Parathyroid adenoma (tissue), 2 donors: ENCODE measurements around the gene OR2AT4.

ENCODE experiments used
- H2AFZ ChIP-seq: fragments of 300-600 bp; sonication (generic); one replicate; pipeline ENCODE4 v1.7.0; 2017; ENCODE audit warnings: antibody characterized with exemption, mild to moderate bottlenecking
- H3K27ac ChIP-seq: fragments of 300-600 bp; sonication (generic); one replicate; pipeline ENCODE4 v1.7.0; 2017
- H3K27me3 ChIP-seq: fragments of 300-600 bp; sonication (generic); one replicate; pipeline ENCODE4 v1.7.0; 2017; ENCODE audit warnings: low read length; ENCODE audit not compliant: control insufficient read depth, insufficient read depth
- H3K36me3 ChIP-seq: fragments of 300-600 bp; sonication (generic); one replicate; pipeline ENCODE4 v1.7.0; 2017; ENCODE audit warnings: low read length; ENCODE audit not compliant: control insufficient read depth, insufficient read depth
- H3K4me1 ChIP-seq: fragments of 300-600 bp; sonication (generic); one replicate; pipeline ENCODE4 v1.7.0; 2017; ENCODE audit warnings: control low read depth
- H3K4me2 ChIP-seq: fragments of 300-600 bp; sonication (generic); one replicate; pipeline ENCODE4 v1.7.0; 2017; ENCODE audit warnings: low read length
- H3K4me3 ChIP-seq: fragments of 300-600 bp; sonication (generic); one replicate; pipeline ENCODE4 v1.7.0; 2017; ENCODE audit warnings: low read depth, low read length
- H3K79me2 ChIP-seq: fragments of 300-600 bp; sonication (generic); one replicate; pipeline ENCODE4 v1.7.0; 2017; ENCODE audit warnings: control low read depth
- H3K9ac ChIP-seq: fragments of 300-600 bp; sonication (generic); one replicate; pipeline ENCODE4 v1.7.0; 2017; ENCODE audit warnings: mild to moderate bottlenecking
- H3K9me3 ChIP-seq: fragments of 300-600 bp; sonication (generic); one replicate; pipeline ENCODE4 v1.7.0; 2017; ENCODE audit warnings: low read length; ENCODE audit not compliant: control insufficient read depth
- TF ChIP-seq, protein P1 (sequence below): fragments of 300-600 bp; sonication (generic); IDR thresholded peaks from one replicate; pipeline ENCODE4 v1.7.0; 2017; ENCODE audit warnings: antibody characterized with exemption, mild to moderate bottlenecking
- donor health status: primary hyperparathyroidism.

OR2AT4 gene

DNA sequence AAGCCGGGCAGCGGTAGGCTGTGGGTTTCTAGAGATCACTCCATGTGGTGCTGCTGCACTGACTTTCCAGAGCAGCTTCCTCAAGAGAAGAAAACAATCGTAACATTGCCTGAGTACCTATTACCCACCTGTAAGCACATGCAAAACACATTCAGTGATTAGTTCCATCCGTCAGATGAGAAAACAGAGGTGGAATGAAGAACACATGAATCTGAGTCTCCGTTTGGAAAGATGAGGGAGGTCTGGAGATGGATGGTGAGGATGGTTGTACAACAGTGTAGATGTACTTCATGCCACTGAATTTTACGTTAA is 46.7 kb upstream of the OR2AT4 start:
- Histone ChIP-seq H3K27ac (no peak overlapping the region), H3K36me3 (no peaks in the 10 kb centered on the region), H3K27me3 (no peaks in the 10 kb centered on the region), H3K4me1 (no peaks in the 10 kb centered on the region), H2AFZ (no peak overlapping the region), H3K79me2 (no peaks in the 10 kb centered on the region), H3K9me3 (no peaks in the 10 kb centered on the region), H3K4me2 (no peak overlapping the region), H3K4me3 (no peak overlapping the region), H3K9ac (no peak overlapping the region)
- TF ChIP-seq, protein P1, sequence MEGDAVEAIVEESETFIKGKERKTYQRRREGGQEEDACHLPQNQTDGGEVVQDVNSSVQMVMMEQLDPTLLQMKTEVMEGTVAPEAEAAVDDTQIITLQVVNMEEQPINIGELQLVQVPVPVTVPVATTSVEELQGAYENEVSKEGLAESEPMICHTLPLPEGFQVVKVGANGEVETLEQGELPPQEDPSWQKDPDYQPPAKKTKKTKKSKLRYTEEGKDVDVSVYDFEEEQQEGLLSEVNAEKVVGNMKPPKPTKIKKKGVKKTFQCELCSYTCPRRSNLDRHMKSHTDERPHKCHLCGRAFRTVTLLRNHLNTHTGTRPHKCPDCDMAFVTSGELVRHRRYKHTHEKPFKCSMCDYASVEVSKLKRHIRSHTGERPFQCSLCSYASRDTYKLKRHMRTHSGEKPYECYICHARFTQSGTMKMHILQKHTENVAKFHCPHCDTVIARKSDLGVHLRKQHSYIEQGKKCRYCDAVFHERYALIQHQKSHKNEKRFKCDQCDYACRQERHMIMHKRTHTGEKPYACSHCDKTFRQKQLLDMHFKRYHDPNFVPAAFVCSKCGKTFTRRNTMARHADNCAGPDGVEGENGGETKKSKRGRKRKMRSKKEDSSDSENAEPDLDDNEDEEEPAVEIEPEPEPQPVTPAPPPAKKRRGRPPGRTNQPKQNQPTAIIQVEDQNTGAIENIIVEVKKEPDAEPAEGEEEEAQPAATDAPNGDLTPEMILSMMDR: no peak

DNA sequence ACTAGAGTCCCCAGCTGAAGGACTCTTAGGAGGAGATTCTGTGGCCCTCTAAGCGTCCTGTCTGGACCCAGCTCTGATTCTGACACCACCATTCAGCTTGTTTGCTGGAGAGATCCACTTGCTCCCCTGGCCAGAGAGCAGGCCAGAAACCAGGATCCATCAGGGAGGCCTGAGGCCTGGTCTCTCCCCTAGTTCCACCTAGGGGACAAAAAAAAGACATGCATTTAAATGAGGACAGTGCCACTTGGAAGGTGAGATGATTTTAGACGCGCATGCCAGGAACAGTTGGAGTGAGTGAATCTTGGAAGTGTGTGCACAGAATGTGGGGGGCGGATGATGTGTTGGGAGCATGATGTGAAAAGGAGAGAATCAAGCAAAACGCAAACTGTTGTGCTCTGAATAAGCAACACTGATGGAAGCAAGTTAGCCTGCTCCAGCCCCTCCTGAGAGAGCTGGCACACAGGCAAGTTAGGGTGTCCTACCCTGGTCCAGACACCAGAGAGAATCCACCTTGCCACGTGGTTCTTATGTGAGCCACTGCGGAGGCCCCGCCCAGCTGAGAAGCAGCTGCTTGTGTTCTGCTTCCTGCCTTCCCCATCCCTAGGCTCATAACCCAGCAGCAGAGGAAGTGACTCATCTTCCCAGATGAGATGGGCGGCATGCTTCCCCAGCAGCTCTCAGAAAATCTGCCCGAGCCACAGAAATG is 46.2 kb upstream of the OR2AT4 start:
- Histone ChIP-seq H3K79me2 (no peaks in the 10 kb centered on the region), H3K27ac (no peak overlapping the region), H3K4me3 (no peak overlapping the region), H3K27me3 (no peaks in the 10 kb centered on the region), H3K4me2 (no peak overlapping the region), H2AFZ (no peak overlapping the region), H3K9ac (no peak overlapping the region), H3K36me3 (no peaks in the 10 kb centered on the region), H3K9me3 (no peaks in the 10 kb centered on the region), H3K4me1 (no peaks in the 10 kb centered on the region)
- TF ChIP-seq, protein P1: no peak

DNA sequence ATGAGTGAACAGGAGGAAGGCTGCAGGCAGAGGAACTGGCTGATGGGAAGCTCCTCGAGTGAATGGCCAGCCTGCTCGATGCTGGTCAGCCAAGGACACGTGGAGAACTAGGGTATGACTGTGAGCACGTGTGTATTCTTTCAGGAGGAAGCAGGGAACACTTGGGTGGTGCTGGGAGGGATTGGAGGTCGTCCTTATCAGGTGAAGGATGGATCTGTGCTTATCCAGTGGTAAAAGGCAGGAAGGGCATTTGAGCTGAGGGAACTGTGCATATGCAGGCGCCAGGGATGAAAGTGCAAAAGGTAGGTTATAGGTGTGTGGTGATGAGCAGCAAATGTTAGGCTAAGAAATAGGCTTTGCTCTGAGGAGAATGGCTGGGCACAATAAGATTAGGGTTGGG is 44.5 kb upstream of the OR2AT4 start:
- H2AFZ ChIP-seq: no peak overlapping the region
- no peak overlapping the region for H3K27ac ChIP-seq
- no peak overlapping the region for H3K4me3 ChIP-seq
- H3K9ac ChIP-seq: no peak overlapping the region
- no peaks in the 10 kb centered on the region for H3K27me3 ChIP-seq
- H3K4me1 ChIP-seq: no peaks in the 10 kb centered on the region
- TF ChIP-seq, protein P1: no peak
- no peaks in the 10 kb centered on the region for H3K36me3 ChIP-seq
- no peaks in the 10 kb centered on the region for H3K79me2 ChIP-seq
- H3K9me3 ChIP-seq: no peaks in the 10 kb centered on the region
- no peak overlapping the region for H3K4me2 ChIP-seq

DNA sequence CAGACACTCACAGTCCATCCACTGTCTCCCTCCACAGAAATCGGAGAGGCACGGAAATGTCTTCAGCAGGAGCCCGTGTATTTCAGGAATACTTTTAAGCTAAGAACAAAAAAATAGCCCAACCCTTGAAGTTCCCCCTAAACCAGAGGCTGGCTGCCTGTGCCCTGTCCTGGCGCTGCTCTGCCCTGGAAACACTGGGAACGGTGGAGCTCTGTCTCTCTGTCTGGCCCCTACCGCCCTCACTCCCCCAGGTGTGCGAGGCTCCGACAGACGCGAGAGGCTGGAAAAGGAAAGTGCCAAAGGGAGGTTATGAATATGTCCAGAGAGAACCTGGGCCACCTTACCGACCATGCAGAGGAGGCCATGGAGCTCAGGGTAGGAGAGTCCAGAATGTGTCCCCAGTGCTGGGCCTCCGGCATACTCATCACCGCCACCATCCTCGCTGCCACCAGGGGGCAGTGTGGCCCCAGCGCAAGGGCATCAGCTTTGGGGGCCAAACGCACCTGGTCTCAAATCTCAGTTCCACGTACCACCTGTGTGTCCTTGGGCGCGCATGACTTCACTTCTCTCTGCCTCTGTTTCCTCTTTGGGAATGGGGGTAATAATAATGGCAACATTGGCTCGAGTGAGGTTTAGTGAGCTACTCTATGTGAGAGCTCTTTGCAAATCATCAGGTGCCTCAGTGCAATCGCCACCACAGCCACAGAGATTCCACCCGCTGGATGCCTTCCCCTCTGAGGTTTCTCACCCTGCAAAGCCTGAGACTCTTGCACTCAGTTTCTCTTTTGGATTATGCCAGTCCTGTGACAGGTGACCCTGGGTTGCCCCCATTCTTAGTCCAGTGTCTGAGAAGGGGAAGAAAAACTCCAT is 43.8 kb upstream of the OR2AT4 start:
- Histone ChIP-seq H3K9me3 (no peaks in the 10 kb centered on the region), H3K4me1 (no peaks in the 10 kb centered on the region), H3K27me3 (no peaks in the 10 kb centered on the region), H3K4me3 (no peak overlapping the region), H3K9ac (no peak overlapping the region), H3K4me2 (no peak overlapping the region), H2AFZ (no peak overlapping the region), H3K27ac (no peak overlapping the region), H3K79me2 (no peaks in the 10 kb centered on the region), H3K36me3 (no peaks in the 10 kb centered on the region)
- TF ChIP-seq, protein P1: peak; percentile 82
